ENCODE results near the gene STOM. TPM values are rescaled to one million over a fixed set of nuclear protein-coding genes. Genes with fewer than 3 reads are reported as not detected.

STOM gene
- total RNA-seq, 1 experiment from 2014 or later = 33.1 TPM

GRCh38 chr9:121302341-121302740 is 67.7 kb downstream of the STOM start:
- Histone ChIP-seq H3K4me1 (peaks cover 47% of the 10 kb centered on the region), H3K27me3 (replicated peaks; ENCODE audit: control insufficient read depth, insufficient read depth, low read length) (no peaks in the 10 kb centered on the region), H3K4me3 (ENCODE audit: low read depth, low read length) (no peak overlapping the region), H3K9me3 (no peaks in the 10 kb centered on the region), H3K36me3 (ENCODE audit: control insufficient read depth, insufficient read depth, low read length) (peaks cover 3% of the 10 kb centered on the region)
- CTCF ChIA-PET = no interaction called here
- no peak overlapping the region for H3K27ac Mint-ChIP-seq (ENCODE audit: unreplicated experiment)
- BruUV-seq (replicated peaks) = no TSS peak
- peaks cover 35% of the 10 kb centered on the region for H3K4me1 Mint-ChIP-seq (ENCODE audit: low read depth, unreplicated experiment)
- H3K4me3 Mint-ChIP-seq (ENCODE audit: unreplicated experiment) = no peak overlapping the region
- H3K9me3 Mint-ChIP-seq (ENCODE audit: unreplicated experiment) = no peaks in the 10 kb centered on the region
- H3K36me3 Mint-ChIP-seq (ENCODE audit: insufficient read depth, unreplicated experiment) = no peaks in the 10 kb centered on the region
- POLR2A ChIA-PET = no interaction called here
- no peak for DNase-seq
- H3K27me3 Mint-ChIP-seq (ENCODE audit: insufficient read depth, unreplicated experiment) = no peaks in the 10 kb centered on the region
- TF ChIP-seq, protein P1, sequence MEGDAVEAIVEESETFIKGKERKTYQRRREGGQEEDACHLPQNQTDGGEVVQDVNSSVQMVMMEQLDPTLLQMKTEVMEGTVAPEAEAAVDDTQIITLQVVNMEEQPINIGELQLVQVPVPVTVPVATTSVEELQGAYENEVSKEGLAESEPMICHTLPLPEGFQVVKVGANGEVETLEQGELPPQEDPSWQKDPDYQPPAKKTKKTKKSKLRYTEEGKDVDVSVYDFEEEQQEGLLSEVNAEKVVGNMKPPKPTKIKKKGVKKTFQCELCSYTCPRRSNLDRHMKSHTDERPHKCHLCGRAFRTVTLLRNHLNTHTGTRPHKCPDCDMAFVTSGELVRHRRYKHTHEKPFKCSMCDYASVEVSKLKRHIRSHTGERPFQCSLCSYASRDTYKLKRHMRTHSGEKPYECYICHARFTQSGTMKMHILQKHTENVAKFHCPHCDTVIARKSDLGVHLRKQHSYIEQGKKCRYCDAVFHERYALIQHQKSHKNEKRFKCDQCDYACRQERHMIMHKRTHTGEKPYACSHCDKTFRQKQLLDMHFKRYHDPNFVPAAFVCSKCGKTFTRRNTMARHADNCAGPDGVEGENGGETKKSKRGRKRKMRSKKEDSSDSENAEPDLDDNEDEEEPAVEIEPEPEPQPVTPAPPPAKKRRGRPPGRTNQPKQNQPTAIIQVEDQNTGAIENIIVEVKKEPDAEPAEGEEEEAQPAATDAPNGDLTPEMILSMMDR (IDR thresholded peaks at IDR 0.05; ENCODE audit: insufficient read depth in 1 of 2, low read depth in 1 of 2, low read length in 1 of 2, severe bottlenecking in 1 of 2, unreplicated experiment in 1 of 2) = no peak
- intact Hi-C loops (cut with micrococcal nuclease; ENCODE audit: unreplicated experiment) = no loop called here

DNA sequence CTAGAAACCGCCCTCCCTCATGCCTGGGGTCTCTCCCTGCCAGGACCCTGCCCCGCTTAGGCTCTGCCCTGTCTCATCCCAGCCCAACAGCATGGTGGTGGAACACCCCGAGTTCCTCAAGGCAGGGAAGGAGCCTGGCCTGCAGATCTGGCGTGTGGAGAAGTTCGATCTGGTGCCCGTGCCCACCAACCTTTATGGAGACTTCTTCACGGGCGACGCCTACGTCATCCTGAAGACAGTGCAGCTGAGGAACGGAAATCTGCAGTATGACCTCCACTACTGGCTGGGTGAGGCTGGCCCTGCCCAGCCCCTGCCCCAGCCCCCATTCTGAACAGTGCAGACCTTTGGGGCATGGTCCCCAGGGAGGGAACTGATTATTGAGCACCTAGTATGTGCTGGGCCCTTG is 68.2 kb downstream of the STOM start:
- TF ChIP-seq, protein P1 (IDR thresholded peaks at IDR 0.05; ENCODE audit: insufficient read depth in 1 of 2, low read depth in 1 of 2, low read length in 1 of 2, severe bottlenecking in 1 of 2, unreplicated experiment in 1 of 2) = no peak
- H3K27me3 ChIP-seq (replicated peaks; ENCODE audit: control insufficient read depth, insufficient read depth, low read length) = no peaks in the 10 kb centered on the region
- DNase-seq = no peak
- H3K4me1 Mint-ChIP-seq (ENCODE audit: low read depth, unreplicated experiment) = peaks cover 37% of the 10 kb centered on the region
- H3K4me1 ChIP-seq = peaks cover 52% of the 10 kb centered on the region
- intact Hi-C loops (cut with micrococcal nuclease; ENCODE audit: unreplicated experiment) = no loop called here
- no peaks in the 10 kb centered on the region for H3K27me3 Mint-ChIP-seq (ENCODE audit: insufficient read depth, unreplicated experiment)
- H3K36me3 Mint-ChIP-seq (ENCODE audit: insufficient read depth, unreplicated experiment) = no peaks in the 10 kb centered on the region
- no peaks in the 10 kb centered on the region for H3K9me3 Mint-ChIP-seq (ENCODE audit: unreplicated experiment)
- H3K9me3 ChIP-seq = no peaks in the 10 kb centered on the region
- no peak overlapping the region for H3K27ac Mint-ChIP-seq (ENCODE audit: unreplicated experiment)
- ChIA-PET POLR2A (no interaction called here), CTCF (no interaction called here)
- no peak overlapping the region for H3K4me3 ChIP-seq (ENCODE audit: low read depth, low read length)
- H3K36me3 ChIP-seq (ENCODE audit: control insufficient read depth, insufficient read depth, low read length) = peaks cover 3% of the 10 kb centered on the region
- no TSS peak for BruUV-seq (replicated peaks)
- no peak overlapping the region for H3K4me3 Mint-ChIP-seq (ENCODE audit: unreplicated experiment)

GRCh38 chr9:121300283-121301119 is 69.5 kb downstream of the STOM start:
- peak overlapping the region; percentile 49 for H3K4me3 ChIP-seq (ENCODE audit: low read depth, low read length)
- H3K36me3 ChIP-seq (ENCODE audit: control insufficient read depth, insufficient read depth, low read length) = peaks cover 5% of the 10 kb centered on the region
- ChIA-PET POLR2A (no interaction called here), CTCF (interaction anchor here (1.1 kb wide), 1 partner anchor 29 kb away, joined by 3 read pairs; no protein-coding TSS in a partner anchor)
- TSS peak; percentile 56 for BruUV-seq (replicated peaks)
- Mint-ChIP-seq H3K4me1 (ENCODE audit: low read depth, unreplicated experiment) (peaks cover 37% of the 10 kb centered on the region), H3K4me3 (ENCODE audit: unreplicated experiment) (peak overlapping the region; percentile 83), H3K9me3 (ENCODE audit: unreplicated experiment) (no peaks in the 10 kb centered on the region), H3K27me3 (ENCODE audit: insufficient read depth, unreplicated experiment) (no peaks in the 10 kb centered on the region), H3K27ac (ENCODE audit: unreplicated experiment) (peak overlapping the region; percentile 74), H3K36me3 (ENCODE audit: insufficient read depth, unreplicated experiment) (no peaks in the 10 kb centered on the region)
- DNase-seq = no peak
- TF ChIP-seq, protein P1 (IDR thresholded peaks at IDR 0.05; ENCODE audit: insufficient read depth in 1 of 2, low read depth in 1 of 2, low read length in 1 of 2, severe bottlenecking in 1 of 2, unreplicated experiment in 1 of 2) = no peak
- intact Hi-C loops (cut with micrococcal nuclease; ENCODE audit: unreplicated experiment) = no loop called here
- no peaks in the 10 kb centered on the region for H3K27me3 ChIP-seq (replicated peaks; ENCODE audit: control insufficient read depth, insufficient read depth, low read length)
- H3K4me1 ChIP-seq = peaks cover 63% of the 10 kb centered on the region
- H3K9me3 ChIP-seq = no peaks in the 10 kb centered on the region
